ENCODE measurements around the gene BMF.

GRCh38 chr15:40130118-40130517 is 21.4 kb upstream of the BMF start:
- TF ChIP-seq TAF1 (IDR thresholded peaks at IDR 0.05; ENCODE audit: borderline replicate concordance, low read depth, low read length) (no peak), POLR2A (IDR thresholded peaks at IDR 0.05; ENCODE audit: low read depth, low read length) (no peak), POLR2AphosphoS5 (IDR thresholded peaks at IDR 0.05; ENCODE audit: low read depth, low read length) (no peak)

All from GM12892 (cell line).